D341Med (cell line): ENCODE data around the gene YAP1.

Experiments
- DNase-seq: peaks from one replicate; pipeline ENCODE4 v3.0.0; 2012; ENCODE audit warnings: low spot score

The YAP1 gene

GRCh38 chr11:102109896-102110760, at the start of gene YAP1:
TSS of gene YAP1 (plus strand) at chr11:102110447. CDS start at chr11:102110849, 402 bp downstream.
- DNase-seq = peak; percentile 75

DNA sequence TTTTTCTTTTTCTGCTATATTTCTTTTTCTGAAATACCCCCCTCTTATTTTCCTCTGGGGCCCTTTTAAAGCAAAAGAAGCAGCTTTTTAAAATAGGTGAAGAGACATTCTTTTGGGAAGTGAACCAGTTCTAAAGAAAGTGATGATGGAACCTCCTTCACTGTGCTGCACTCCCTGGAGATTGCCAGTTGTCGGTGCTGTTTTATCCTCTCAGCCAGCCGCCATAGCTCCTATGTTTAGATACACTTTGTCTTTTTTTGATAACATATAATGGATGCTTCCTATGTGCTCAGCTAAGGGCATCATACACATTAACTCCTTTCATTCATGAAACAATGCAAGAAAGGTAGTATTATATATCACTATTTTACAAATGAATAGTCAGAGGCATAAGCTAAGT, 49.0 kb upstream of the YAP1 start:
- no peak for DNase-seq

GRCh38 chr11:102062106-102062505, 48.1 kb upstream of the YAP1 start:
- DNase-seq = no peak

DNA sequence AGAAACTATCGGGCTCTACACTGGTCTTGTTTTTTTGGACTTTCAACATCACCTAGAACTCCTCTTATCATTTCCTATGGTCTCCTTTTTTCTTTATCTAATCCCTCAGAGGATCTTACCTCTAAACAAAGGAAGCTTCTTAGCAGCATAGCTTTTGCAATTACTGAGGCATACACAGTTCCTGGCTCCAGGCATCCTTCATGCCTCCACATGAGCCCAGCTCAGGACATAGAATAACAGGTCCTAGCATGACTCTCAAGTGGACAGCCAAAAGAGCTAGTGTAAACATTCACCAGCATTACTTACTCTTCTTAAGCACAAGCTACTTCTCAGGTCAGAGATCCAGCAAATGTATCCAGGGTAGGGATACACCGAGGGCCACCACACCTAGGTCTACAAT, 45.9 kb upstream of the YAP1 start:
- DNase-seq = no peak

- DNase-seq = no peak
Observed at GRCh38 chr11:102070766-102071165, 39.5 kb upstream of the YAP1 start.

GRCh38 chr11:102071497-102072472, 38.5 kb upstream of the YAP1 start:
- DNase-seq = no peak

DNA sequence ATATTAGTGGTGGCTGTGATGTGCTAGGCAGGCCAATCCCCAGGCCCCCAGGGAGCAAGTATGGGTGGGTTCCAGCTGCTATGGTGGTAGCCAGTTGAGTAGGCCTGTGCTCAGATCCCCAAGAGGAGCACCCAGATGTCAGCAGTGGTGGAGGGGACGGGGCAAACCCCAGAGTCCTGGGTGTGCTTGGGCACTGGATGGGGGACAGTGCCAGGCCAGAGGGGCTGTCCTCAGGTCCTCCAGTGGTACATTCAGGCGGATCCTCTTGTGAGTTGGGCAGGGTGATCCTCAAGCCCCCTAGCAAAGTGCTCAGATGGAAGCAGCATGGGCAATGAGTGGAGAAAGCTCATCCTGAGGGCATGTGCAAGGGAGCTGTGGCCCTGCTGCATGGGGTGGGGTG, 37.0 kb upstream of the YAP1 start:
- DNase-seq = no peak

DNA sequence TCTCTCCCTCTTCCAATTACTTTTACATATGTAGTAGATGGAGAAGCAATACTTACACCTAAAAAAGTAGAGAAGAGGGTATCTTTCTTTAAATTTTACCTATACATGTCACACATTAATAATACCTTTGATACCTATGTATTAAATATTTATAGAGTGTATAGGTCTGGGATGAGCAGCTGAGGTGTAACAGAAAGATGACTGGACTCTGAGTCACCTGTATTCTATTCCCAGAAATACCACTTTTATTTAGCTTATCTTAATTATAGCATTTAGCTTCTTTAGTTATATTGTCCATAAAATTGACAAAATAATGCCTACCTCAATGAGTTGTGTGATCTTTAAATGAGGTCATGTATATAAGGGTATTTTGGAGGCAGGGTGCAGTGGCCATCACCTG, 30.6 kb upstream of the YAP1 start:
- no peak for DNase-seq

DNA sequence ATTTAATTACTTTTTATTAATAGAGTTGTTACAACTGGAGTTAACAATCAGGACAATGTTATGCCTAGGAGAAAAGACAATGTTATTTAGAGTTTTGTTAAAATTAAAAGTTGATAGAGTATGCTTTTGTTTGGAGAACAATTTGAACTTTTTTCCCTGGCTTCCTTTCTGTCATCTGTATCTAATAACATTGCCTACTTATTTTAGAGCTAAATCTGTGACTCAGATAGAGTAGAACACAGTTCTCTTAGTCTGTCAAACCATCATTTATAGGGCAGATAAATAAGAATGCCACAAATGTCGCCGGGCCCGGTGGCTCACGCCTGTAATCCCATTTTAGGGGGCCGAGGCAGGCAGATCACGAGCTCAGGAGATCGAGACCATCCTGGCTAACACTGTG, 28.9 kb upstream of the YAP1 start:
- no peak for DNase-seq

DNA sequence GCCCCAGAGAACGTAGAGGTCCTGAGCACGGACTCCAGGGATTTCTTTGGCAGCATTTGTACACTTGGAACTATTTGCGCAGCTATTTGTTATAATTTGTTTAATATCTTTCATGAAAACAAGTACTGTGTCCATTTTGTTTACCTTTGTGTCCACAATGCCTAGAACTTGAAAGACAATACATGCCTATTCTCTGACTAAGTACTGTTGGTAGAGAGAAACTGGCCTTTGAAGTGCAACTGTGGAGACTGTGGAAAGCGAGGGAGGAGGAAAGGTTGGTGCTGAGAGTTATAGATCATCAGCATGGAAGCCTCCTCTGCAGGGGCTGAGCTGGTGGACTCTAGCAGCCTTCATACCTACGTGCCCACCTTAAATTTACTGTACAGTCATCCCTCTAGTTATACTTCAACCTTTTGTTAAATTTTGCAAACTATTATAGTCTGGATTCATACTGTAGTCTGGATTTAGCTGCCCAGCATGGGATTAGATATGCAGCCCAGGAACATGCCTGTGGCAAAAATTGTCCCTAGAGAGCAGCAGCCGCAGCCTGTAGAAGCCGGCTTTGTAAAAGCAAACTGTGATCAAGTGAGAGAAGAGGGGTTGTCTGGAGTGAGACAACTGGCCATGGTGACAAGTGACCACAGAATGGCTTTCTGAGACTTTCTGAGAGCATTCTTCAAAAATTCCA, 24.2 kb upstream of the YAP1 start:
- no peak for DNase-seq

- DNase-seq = no peak
Observed at GRCh38 chr11:102097186-102097585, 13.1 kb upstream of the YAP1 start.

DNA sequence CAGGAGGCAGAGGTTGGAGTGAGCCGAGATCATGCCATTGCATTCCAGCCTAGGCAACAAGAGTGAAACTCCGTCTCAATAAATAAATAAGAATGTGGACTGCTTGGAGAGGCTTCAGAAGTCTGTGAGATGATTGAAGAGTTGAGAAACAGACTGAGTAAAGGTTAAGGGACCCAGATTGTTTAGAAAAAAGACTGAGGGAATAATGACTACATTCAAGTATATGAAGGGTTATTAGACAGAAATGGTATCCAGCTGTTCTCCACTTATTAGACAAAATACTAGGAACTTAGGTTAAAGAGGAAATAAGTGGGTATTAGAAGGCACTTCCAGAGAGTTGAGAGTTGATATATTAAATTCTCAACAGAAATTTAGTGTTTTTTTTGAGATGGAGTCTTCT, 10.5 kb upstream of the YAP1 start:
- DNase-seq = no peak

GRCh38 chr11:102108734-102109440, 1.4 kb upstream of the YAP1 start:
- no peak for DNase-seq

DNA sequence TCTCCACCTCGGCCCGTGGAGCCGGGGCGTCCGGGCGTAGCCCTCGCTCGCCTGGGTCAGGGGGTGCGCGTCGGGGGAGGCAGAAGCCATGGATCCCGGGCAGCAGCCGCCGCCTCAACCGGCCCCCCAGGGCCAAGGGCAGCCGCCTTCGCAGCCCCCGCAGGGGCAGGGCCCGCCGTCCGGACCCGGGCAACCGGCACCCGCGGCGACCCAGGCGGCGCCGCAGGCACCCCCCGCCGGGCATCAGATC, 439 bp downstream of the YAP1 start:
- DNase-seq = peak; percentile 64

DNA sequence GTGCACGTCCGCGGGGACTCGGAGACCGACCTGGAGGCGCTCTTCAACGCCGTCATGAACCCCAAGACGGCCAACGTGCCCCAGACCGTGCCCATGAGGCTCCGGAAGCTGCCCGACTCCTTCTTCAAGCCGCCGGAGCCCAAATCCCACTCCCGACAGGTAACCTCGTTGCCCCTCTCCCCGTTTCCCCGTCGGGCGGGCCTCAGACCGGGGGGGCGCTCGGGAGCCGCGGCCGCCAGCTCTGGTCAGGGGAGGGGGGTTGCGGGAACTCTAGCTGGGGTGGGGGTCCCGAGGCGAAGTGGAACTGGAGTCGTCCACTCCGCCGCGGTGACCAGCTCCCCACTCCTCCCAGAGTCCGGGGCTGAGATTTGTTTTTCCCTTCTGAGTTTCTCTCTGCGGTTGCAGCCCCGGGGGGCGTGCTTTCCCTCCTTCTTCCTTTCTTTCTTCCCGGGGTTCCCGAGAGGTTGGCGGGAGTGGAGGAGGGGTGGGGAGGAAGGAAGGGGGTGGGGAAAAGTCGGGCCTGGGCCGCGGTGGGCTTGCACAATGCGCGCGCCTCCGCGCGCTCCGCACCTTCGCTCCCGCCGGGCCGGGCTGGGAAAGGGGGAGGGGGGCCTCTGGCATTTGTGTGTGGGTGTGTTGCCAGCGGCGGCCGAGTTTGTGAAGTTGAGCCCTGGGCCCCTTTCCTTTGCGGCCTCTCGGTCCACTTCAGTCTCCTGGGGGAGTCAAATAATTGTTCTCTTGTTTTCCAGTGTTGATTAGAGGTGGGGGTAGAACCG, 952 bp downstream of the YAP1 start:
- DNase-seq = peak; percentile 52

DNA sequence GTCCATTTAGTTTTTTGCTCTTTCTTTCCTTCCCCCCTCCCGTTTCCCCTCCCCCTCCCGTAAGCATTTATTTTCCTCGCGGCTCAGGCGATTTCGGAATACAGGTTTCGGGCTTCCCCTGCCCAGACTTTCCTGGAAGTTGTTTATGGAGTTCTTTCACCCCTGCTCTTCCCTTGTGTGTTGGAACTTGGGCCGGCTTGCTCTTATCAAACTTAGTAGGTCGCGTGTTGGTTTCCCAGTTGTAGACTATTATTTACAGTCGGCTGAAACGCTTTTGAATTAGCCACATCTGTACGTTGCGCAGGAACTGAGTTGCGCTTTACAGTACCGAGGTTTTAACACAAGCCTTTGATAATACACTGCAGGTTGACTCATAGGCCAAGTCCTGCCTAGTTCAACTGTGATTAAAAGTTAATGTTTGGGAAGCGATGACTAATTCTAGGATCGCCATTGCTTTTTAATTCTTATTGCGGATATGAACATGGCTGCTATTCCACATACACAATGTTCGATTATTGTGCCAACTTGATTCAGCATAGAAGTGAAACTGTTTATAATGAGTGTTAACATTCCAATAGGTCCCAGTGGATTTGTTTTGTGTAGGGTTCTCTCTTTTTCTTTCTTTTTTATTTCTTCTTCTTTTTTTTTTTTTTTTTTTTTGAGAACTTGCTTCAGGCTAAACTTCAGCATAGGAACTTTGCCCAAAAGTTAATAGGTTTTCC, 1.7 kb downstream of the YAP1 start:
- no peak for DNase-seq

GRCh38 chr11:102112509-102112821, 2.2 kb downstream of the YAP1 start:
- no peak for DNase-seq

DNA sequence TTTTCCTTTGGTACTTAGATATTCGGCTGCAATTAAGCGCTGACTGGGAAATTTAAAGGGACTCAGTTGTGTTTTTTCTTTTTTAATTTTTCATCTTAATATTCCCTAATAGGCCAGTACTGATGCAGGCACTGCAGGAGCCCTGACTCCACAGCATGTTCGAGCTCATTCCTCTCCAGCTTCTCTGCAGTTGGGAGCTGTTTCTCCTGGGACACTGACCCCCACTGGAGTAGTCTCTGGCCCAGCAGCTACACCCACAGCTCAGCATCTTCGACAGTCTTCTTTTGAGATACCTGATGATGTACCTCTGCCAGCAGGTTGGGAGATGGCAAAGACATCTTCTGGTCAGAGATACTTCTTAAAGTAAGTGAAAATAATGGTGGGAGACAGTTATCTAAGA, 3.8 kb downstream of the YAP1 start:
- no peak for DNase-seq

- no peak for DNase-seq
Observed at GRCh38 chr11:102115557-102115956, 5.3 kb downstream of the YAP1 start.

DNA sequence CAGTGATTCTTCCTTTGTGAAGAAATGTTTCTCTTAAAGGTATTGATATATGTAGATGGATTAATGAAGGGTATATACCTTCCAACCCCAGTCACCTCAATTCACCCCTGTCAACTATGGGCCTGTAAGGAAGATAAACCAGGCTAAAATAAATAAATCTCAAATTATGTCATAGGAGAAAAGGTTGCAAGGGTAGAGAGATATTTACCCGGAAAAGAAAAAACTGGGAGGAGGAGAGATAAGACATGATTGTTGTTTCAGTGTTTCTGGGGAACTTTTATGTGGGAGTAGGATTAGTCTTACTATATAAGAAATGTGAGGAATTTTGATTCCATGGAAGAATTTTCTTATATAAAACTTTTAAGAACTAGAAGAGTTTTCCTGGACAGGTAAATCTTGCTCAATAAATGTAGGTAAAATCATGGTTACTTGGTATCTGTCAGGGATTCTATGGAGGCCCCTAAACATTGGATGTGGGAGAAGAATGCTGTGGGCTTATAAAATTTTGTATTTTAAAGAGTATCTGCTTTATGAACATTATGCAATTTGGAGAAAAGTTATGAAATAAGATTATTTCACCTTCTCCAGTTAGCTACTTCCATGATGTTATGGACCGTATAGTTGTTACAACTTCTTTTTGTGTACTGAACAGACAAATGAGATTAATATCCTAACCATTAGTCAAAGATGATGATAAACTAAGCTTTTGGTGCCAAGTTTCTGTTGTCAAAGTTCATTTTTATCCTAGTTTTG, 6.4 kb downstream of the YAP1 start:
- no peak for DNase-seq
